Spleen (tissue), 11 donors: ENCODE measurements around the gene EPHB4. TPM values are rescaled to one million over a fixed set of nuclear protein-coding genes. Genes with fewer than 3 reads are reported as not detected.

ENCODE experiments used
- DNase-seq: peaks from one replicate; pipeline ENCODE4 v3.0.0-alpha.2; 2020
- H3K27ac ChIP-seq, 8 donors: fragments of 200-600 bp; sonication (generic) in 7 of 8; 1 replicate in 4 of 8; 2 replicates in 4 of 8; pipeline versions ENCODE4 v1.5.0 to v1.8.0; 2016 to 2021; ENCODE audit warnings: inconsistent platforms in 4 of 8, mild to moderate bottlenecking in 4 of 8, moderate library complexity in 1 of 8
- H3K27me3 ChIP-seq, 7 donors: fragments of 200-600 bp; sonication (generic) in 6 of 7; replicated peaks in 1 of 7; 1 replicate in 4 of 7; 2 replicates in 3 of 7; pipeline versions ENCODE4 v1.5.0 to v1.8.0; 2016 to 2021; ENCODE audit warnings: inconsistent platforms in 3 of 7, mild to moderate bottlenecking in 1 of 7
- H3K36me3 ChIP-seq, 6 donors: fragments of 200-600 bp; sonication (generic) in 5 of 6; 1 replicate in 4 of 6; 2 replicates in 2 of 6; pipeline versions ENCODE4 v1.5.0 to v1.8.0; 2016 to 2021; ENCODE audit warnings: inconsistent platforms in 2 of 6
- H3K4me1 ChIP-seq, 6 donors: fragments of 200-600 bp; sonication (generic) in 5 of 6; 1 replicate in 3 of 6; 2 replicates in 3 of 6; pipeline versions ENCODE4 v1.5.0 to v1.8.0; 2016 to 2021; ENCODE audit warnings: inconsistent platforms in 3 of 6
- H3K4me3 ChIP-seq, 8 donors: fragments of 200-600 bp; sonication (generic) in 7 of 8; 1 replicate in 4 of 8; 2 replicates in 4 of 8; pipeline versions ENCODE4 v1.5.0 to v1.8.0; 2016 to 2021; ENCODE audit warnings: inconsistent platforms in 4 of 8, mild to moderate bottlenecking in 4 of 8, moderate library complexity in 2 of 8
- H3K9me3 ChIP-seq, 8 donors: fragments of 200-600 bp; sonication (generic) in 7 of 8; 1 replicate in 4 of 8; 2 replicates in 4 of 8; pipeline versions ENCODE4 v1.5.0 to v1.8.0; 2016 to 2021; ENCODE audit warnings: inconsistent platforms in 4 of 8
- CTCF ChIP-seq, 11 experiments: fragments of 200-600 bp in 7 of 11; fragments of 450-650 bp in 4 of 11; sonication (generic) in 4 of 11; IDR thresholded peaks in 8 of 11; conservative IDR thresholded peaks in 3 of 11; 1 replicate in 7 of 11; 2 replicates in 4 of 11; pipeline versions ENCODE4 v1.4.0 to v1.8.0; 2016 to 2021; ENCODE audit warnings: antibody characterized with exemption in 11 of 11, inconsistent platforms in 4 of 11, mild to moderate bottlenecking in 1 of 11
- POLR2A ChIP-seq, 3 donors: fragments of 450-650 bp; IDR thresholded peaks; one replicate each; pipeline ENCODE4 v1.5.1; 2017; ENCODE audit warnings: antibody characterized with exemption in 3 of 3, mild to moderate bottlenecking in 1 of 3
- POLR2AphosphoS5 ChIP-seq, 3 donors: sonication (generic); formaldehyde crosslinking; IDR thresholded peaks; one replicate each; pipeline ENCODE4 v1.5.1; 2017; ENCODE audit warnings: antibody characterized with exemption in 3 of 3
- WGBS, 5 donors: extraction: QIAGEN DNeasy Blood & Tissue Kit in 3 of 5; methylation state at CpG; one replicate each; pipeline versions ENCODE4 v1.1.5 to v1.1.7; 2013 to 2018; 5-methylcytosine and 5-hydroxymethylcytosine counted together
- intact Hi-C: fragments of 100-400 bp; cut with DNase I; formaldehyde crosslinking; loops from one replicate; pipeline ENCODE4 v1.15.0; 2023; ENCODE audit warnings: low total_unique reads
- polyA plus RNA-seq, 3 donors: library from polyadenylated mRNA; stranded (reverse); fragments of 200-250 nt; gene quantifications; one replicate each; pipeline ENCODE4 v1.2.1, GENCODE V29; 2013
- total RNA-seq, 7 donors: library from RNA; depleted of rRNA in 3 of 7; stranded (reverse); fragments of >200 nt in 3 of 7; fragmentation: NEBNext Ultra II Directional in 4 of 7; extraction: Animal tissue kit (Norgen Biotek cat#: 25700) in 4 of 7; gene quantifications; one replicate each; pipeline versions ENCODE4 v1.1.0 to v1.2.1, GENCODE V29; 2016 to 2021
- donor health status: healthy with polysubstance abuse.
- donor health status: DM: no; HTN: no; CAD: no; lungs with moderate emphysema.
- donor health status: DM: no; HTN: no; CAD: no.
- donor health status: Bipolar disorder and iron deficiency.
- donor health status: healthy.
- donor health status: DM: no; HTN: no; CAD: no.
- donor health status: DM: yes; HTN: yes; CAD: no.

EPHB4 gene
- total and polyA plus RNA-seq, 10 donors, result 14.8 to 157 (median 101) TPM

- H3K36me3 ChIP-seq, result peaks cover 0 to 26% (median 17%) of the 10 kb centered on the region in 6 donors
- peak overlapping the region in 7 of 8 donors; percentile 35 to 87 (median 82) for H3K27ac ChIP-seq
- WGBS, 5 donors, result 2 to 7% (median 3%) methylated on average over 24 to 71 of the region's 71 CpGs
- H3K4me3 ChIP-seq, result peak overlapping the region; percentile 45 to 80 (median 60)
- peaks cover 0 to 68% (median 20%) of the 10 kb centered on the region in 7 donors for H3K27me3 ChIP-seq
- H3K9me3 ChIP-seq, result no peaks in the 10 kb centered on the region
- intact Hi-C loops, result no loop called here
- TF ChIP-seq POLR2AphosphoS5 (IDR thresholded peaks at IDR 0.05), result no peak
- no peak for TF ChIP-seq CTCF (IDR thresholded peaks at IDR 0.05 in 8 of 11, conservative IDR thresholded peaks at IDR 0.05 in 3 of 11)
- no peak for TF ChIP-seq POLR2A (IDR thresholded peaks at IDR 0.05)
- H3K4me1 ChIP-seq, result peaks cover 2 to 85% (median 55%) of the 10 kb centered on the region in 6 donors
- no peak for DNase-seq
Observed at GRCh38 chr7:100826514-100827329, 601 bp downstream of the EPHB4 start.

- Histone ChIP-seq H3K36me3 (peaks cover 0 to 34% (median 21%) of the 10 kb centered on the region in 6 donors), H3K4me1 (peaks cover 2 to 86% (median 57%) of the 10 kb centered on the region in 6 donors), H3K27me3 (peaks cover 0 to 68% (median 20%) of the 10 kb centered on the region in 7 donors), H3K27ac (peak overlapping the region; percentile 51 to 87 (median 76)), H3K9me3 (no peaks in the 10 kb centered on the region), H3K4me3 (peak overlapping the region; percentile 45 to 80 (median 60))
- no peak for DNase-seq
- TF ChIP-seq POLR2A (IDR thresholded peaks at IDR 0.05) (no peak), POLR2AphosphoS5 (IDR thresholded peaks at IDR 0.05) (no peak), CTCF (IDR thresholded peaks at IDR 0.05 in 8 of 11, conservative IDR thresholded peaks at IDR 0.05 in 3 of 11) (no peak)
- intact Hi-C loops, result no loop called here
- 21 to 30% (median 25%) methylated on average over 17 of the region's 17 CpGs for whole genome bisulfite sequencing, 5 donors
Observed at GRCh38 chr7:100825751-100826513, 1.4 kb downstream of the EPHB4 start.

GRCh38 chr7:100825215-100825671 lies 2.1 kb downstream of the EPHB4 start:
- peaks cover 0 to 68% (median 20%) of the 10 kb centered on the region in 7 donors for H3K27me3 ChIP-seq
- peak; percentile 83 for DNase-seq
- H3K27ac ChIP-seq, result peak overlapping the region; percentile 51 to 87 (median 76)
- intact Hi-C loops, result no loop called here
- peaks cover 0 to 41% (median 21%) of the 10 kb centered on the region in 6 donors for H3K36me3 ChIP-seq
- peaks cover 2 to 93% (median 60%) of the 10 kb centered on the region in 6 donors for H3K4me1 ChIP-seq
- 56 to 71% (median 69%) methylated on average over 16 of the region's 16 CpGs for WGBS, 5 donors
- TF ChIP-seq CTCF (IDR thresholded peaks at IDR 0.05 in 8 of 11, conservative IDR thresholded peaks at IDR 0.05 in 3 of 11) (no peak), POLR2A (IDR thresholded peaks at IDR 0.05) (no peak), POLR2AphosphoS5 (IDR thresholded peaks at IDR 0.05) (peak; percentile 64 to 83 (median 73))
- peak overlapping the region; percentile 45 to 80 (median 60) for H3K4me3 ChIP-seq
- H3K9me3 ChIP-seq, result no peaks in the 10 kb centered on the region
